Right kidney (tissue), 1 donor: ENCODE results near the gene ELMOD2.

Experiments
- DNase-seq: peaks from one replicate; pipeline ENCODE4 v3.0.0-alpha.2; 2016

Gene ELMOD2

DNA sequence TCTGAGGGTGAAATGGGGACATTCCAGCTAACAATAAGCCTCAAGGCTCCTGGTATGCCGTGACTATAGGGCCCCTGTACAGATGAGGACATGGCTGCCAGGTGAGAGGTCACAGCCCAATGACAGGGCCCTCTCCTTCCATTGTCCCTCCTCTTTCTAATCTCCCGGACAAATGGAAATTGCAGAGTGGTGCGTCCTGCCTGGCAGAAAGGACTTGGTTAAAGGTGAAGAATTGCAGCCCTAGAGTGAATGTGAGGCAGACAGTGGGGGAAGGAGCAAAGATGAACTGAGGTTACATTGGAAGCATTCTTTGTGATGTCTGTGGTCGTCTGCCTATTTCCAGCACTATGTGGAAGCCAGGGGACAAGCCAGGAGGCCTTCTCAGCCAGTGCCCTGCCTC lies 51.5 kb downstream of the ELMOD2 start:
- DNase-seq, result no peak

DNA sequence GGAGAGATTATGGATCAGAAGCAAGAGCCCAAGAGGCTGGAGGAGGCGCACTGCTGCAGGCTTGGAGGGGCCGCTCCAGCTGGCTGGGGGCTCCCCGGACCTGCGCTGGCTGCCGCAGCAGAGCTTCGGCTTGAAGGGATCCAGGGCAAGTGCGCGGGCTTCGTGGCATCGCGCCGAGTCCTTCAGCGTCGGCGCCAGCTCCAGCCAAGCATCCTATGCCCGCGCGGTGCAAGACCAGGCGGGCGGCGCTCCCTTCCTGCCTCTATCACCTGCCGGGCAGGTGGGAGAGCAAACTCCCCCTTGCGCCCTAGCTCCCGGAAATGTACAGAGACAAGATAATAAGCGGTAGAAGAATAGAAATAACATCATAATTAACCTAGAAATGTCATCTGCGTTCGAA lies 55.3 kb downstream of the ELMOD2 start:
- DNase-seq, result no peak

DNA sequence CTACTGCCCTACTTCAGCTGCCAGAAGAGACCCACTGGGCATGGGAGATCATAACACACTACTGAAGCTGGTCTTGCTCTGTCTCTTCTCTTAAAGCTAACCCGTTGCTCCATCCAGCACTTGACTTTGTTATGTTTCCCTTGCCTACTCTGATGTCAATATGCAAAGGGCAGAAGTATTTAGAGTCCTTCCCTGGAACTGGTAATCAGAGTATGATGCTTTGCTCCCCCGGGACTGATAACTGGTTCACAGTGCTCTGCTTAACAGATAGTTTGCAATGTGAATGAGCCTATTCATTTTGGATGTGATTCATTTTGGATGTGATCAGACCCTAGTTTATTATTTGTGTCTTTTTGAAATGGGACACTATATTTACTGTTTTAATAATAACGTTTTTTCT lies 57.1 kb downstream of the ELMOD2 start:
- DNase-seq, result no peak

DNA sequence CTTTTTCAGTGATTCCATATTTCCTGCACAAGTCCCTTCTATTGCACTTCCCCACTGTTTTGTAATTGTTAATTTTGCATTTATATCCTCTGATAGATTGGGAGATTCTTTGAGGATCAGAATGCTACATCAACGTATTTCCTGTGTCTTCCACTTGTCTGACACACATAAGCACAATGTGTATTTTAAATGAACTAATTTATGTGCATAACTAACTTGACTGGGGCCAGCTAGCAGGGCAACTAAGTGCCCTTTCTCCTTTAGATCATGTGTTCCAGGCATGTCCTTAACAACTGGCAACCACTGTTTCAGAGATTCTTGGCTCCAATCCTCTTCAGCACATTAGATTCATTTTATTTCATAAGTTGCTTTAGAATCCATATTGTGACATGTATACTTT lies 60.5 kb downstream of the ELMOD2 start:
- DNase-seq, result no peak

DNA sequence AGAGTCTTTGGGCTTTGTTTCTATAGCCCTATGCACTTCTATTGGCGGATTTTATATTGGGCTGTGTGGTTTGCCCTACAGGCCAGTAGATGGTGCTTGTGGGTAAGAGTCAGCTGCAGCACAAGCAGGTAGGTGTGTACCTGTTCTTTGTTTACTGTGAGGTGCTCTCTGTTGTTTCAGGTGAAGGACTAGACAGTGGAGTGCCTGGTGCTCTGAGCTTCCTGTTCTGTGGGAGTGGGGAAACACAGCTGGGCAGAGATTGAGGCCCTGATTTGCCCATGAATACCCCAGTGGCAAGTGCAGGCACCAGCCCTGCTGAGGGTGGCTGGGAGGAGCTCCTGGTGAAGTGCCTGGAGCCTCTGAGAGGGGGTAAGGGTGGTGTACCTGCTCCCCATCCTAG lies 71.1 kb downstream of the ELMOD2 start:
- DNase-seq, result no peak

DNA sequence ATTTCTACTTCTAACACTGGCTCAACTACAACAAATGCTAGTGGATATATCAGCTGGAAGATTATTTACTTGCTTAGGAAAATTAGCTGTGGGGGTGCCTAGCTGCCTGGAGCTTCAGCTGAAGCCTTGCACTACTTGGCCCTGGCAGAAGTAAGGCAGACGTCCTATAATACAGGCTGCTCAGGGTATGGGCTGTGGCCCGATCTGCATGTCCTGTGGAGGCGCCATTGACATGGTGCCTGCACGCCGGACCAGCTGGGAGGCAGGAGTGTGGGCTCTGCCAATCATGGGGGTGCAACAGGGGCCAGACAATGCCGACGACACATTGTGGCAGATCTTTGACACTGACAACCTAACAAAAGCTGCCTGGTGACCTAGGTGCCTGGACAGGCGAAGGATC lies 76.4 kb downstream of the ELMOD2 start:
- DNase-seq, result no peak

DNA sequence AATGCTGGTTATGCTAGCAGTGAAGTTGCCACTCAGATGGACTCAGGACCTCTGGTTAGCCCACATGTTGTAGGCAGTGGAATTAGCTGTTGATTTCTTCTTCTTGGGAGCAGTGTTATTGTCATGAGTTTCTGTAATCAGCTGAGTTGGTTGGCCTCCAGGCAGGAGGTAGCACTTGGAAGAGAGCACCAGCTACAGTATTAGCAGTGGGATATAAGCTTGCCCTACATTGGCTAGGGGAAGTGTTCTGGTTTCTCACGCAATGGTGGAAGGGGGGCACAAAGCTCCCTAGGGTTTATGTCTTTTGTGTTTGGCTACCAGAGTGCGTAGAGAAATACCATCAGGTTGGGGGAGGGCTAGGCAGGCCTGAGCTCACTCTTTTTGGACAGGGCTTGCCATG lies 78.7 kb downstream of the ELMOD2 start:
- no peak for DNase-seq

DNA sequence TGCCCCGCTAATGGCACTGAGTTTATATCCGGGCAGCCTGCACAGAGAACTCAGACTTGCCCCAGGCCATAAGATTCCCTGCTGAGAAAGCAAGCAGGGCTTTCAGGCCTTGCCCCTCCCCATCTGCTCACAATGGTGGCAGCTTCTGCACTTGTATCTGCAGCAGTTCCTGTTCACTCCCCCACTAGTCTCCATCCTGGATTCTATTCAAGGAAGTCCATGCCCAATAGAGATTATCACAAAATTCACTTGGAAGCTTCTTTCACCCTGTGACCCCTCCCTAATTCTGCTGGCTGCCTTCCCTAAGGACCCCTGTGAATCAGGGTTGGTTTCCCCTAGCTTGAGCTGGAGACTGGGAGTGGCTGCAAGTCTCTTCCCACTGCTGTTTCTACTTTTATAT lies 79.3 kb downstream of the ELMOD2 start:
- no peak for DNase-seq
